Activated effector memory CD4-positive, alpha-beta T cell treated with Interleukin-2 at 50 U/mL for 16 hours (primary cell): ENCODE measurements around the gene RNF166.

ENCODE experiments used
- DNase-seq: peaks from one replicate; pipeline ENCODE4 v3.0.0-alpha.2; 2020

The RNF166 gene

GRCh38 chr16:88650749-88651275 is 55.4 kb downstream of the RNF166 start, which contains the start of gene CYBA:
CYBA (minus strand) TSS chr16:88651053; CDS start chr16:88651013, 40 bp downstream.
- DNase-seq = peak; percentile 80

- no peak for DNase-seq
These were observed 56.1 kb downstream of the RNF166 start for GRCh38 chr16:88649924-88650748.

GRCh38 chr16:88649195-88649923 is 56.8 kb downstream of the RNF166 start:
- DNase-seq = no peak

- DNase-seq = no peak
These were observed 58.8 kb downstream of the RNF166 start for GRCh38 chr16:88647178-88648070.
